EH (cell line): ENCODE results near the gene CAMTA1.

ENCODE experiments used
- DNase-seq: peaks from one replicate; pipeline ENCODE4 v3.0.0-alpha.2; 2015; ENCODE audit warnings: low read depth

Gene CAMTA1

GRCh38 chr1:7388141-7388487, 602.9 kb downstream of the CAMTA1 start:
- DNase-seq = no peak

DNA sequence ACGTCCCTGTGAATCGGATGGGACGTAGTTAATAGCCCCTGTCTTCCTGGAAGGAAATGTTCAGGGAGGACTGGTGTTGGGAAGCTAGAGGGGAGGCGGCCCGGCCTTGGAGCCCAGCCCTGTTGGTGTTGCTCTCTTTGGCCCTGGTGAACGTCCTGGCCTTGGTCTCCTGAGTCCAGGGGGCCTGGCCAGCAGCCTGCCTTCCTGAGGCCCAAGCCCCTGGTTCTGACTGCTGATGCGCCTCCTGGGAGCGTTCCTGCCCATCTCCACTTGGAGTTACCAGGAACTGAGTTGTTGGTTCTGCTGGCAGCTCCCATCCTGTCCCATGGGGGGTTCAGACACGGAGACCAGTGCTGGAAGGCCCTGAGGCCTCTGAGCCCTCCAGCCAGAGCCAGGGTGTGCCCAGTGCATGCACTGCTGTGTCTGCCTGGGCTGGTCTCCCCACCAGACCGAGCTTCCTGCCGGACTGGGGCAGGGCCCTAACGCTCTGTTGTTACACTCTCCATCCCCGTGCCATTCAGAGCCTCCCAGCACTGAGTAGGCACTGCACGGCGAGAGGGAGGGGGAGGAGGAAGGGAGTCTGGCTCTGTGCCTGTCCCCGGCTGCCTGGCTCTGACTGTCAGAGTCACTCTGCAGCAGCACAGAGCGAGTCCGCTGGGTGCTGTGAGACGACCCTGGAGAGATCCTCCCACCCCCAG, 603.4 kb downstream of the CAMTA1 start:
- DNase-seq = no peak

- DNase-seq = no peak
Observed at GRCh38 chr1:7389201-7389905, 604.1 kb downstream of the CAMTA1 start.

DNA sequence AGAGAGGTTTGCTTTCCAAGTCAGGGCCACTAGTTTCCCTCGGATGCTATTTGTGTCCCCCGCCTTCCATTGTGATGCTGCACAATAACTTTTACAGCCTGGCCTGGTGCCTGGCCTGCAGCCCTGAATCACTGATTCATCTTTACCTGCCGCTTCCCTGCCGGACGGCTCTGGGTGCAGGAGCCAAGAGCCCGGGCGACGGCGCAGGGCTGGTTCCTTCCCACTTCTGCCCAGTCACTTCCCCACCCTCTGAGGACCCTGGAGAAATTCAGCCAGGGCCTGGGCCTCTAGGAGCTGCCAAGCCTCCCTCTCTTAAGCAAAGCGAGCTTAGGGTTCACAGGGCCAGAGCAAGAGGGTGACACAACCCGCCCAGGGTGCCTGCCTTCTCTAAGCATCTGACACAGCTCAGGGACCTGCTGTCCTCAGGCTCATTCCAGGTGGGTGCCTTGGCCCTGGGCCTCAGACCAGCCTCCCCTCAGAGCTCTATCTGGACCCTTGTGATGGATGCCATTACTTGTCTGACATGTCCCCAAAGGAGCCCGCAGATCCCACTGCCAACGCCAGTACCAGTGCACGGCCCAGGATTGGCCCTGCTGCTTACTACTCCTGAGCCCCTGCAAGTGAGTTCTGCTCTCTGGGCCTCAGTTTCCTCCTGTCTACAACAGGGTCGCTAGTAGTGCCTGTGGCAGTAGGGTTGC, 604.8 kb downstream of the CAMTA1 start:
- DNase-seq = no peak

DNA sequence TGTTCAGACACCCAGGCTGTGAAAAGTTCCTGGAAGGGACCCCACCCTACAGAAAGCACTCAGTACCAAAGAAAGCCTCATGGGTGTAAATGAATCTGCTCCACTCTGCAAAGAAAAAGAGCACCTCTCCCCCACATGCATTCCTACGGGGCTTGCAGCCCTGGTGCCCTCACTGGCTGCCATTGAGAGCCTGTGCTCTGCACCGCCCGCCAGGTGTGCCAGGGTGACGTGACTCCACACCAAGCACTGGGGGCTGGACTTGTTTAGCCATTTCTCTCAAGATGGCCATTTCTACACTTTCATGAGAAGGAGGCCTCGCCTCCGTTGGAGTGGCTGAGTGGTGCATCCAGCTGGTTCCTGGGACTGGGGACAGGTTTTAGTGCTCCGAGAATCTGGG, 605.3 kb downstream of the CAMTA1 start:
- no peak for DNase-seq

DNA sequence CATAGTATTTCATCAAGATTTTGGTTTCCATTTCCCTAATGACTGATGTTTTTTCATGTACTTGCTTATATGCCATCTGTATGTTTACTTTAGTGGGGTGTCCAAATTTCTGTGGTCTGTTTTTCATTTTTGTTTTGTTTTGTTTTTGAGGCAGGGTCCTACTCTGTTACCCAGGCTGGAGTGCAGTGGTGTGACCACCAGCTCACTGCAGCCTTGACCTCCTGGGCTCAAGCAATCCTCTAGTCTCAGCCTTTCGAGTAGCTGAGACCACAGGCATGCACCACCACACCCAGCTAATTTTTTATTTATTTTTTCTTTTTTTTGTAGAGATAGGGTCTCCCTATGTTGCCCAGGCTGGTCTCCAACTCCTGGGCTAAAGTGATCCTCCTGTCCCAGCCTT, 607.9 kb downstream of the CAMTA1 start:
- peak; percentile 22 for DNase-seq

DNA sequence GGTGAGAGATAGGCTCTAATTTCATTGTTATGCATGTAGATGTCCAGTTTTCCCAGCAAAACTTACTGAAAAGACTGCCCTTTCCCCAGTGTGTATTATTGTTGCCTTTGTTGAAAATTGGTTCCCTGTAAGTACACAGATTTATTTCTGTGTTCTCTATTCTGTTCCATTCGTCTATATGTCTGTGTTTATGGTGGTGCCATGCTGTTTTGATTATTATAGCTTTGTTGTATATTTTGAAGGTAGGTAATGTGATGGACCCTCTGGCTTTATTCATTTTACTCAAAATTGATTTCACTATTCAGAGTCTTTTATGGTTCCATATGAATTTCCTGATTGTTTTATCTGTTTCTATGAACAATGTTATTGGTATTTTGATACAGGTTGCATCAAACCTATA, 610.0 kb downstream of the CAMTA1 start:
- no peak for DNase-seq

DNA sequence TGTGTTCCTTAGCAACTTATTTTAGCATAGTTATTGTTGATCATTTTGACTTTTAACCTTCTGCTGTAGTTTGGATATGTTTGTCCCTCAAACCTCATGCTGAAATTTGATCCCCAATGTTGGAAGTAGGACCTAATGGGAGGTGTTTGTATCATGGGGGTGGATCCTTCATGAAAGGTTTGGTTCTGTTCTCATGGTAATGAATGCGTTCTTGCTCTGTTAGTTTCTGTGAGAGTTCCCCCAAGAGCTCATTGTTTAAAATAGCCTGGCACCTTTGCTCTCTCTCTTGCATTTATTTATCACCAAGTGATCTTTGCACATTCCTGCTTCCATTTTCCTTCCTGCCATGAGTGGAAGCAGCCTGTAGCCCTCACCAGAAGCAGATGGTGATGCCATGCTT, 613.7 kb downstream of the CAMTA1 start:
- no peak for DNase-seq

GRCh38 chr1:7399514-7400125, 614.4 kb downstream of the CAMTA1 start:
- no peak for DNase-seq

DNA sequence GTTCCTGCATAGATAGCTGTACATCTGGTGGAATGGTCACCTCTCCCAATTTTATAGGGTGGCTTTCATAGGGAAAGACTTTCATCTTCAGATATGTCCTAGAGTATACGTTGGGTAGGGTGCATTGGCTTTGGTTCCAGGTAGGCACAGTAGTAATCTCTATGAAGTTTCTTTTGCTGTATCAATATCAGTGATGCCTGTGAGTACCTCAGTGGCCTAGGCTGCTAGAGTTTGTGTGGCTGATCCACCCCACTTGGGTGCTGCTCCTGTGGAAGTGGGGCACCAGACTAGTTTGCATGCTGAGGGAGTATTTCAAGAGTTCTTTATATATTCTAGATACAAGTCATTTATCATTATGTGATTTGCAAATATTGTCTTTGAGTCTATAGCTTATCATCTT, 615.3 kb downstream of the CAMTA1 start:
- no peak for DNase-seq

DNA sequence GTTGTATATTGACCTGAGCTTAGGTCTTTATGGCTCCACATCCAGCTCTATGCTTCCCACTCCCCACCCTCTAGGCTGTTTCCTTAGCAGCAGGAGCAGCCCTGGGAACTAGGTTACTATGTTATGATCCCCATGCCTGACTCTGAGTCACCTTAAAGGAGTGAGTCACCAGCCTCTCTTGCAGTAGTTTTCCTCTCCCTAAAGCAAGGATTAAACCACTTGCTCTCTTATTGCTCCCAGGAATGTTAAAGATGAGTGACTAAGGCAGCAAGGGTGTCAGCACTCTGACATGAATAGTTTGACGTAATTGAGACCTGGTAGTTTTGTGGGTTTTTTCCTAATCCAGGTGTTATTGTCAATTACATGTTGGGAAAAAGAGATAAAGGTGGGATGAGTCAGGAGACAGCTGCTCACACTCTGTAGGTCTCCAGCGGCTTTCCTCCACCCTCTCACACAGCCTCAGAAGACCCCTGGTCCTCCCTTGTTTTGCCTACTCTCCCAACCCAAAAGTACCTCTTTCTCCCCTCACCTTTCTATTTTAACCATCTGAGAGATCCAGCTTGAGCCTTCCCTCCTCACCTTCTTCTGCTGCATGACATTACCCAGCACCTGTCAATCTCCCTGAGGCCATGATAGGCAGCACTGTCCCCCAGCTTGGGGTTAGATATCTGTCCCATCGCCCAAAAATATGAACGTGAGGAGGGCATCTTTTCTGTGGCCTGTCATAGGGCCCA, 616.7 kb downstream of the CAMTA1 start:
- peak; percentile 99 for DNase-seq

GRCh38 chr1:7402548-7402850, 617.2 kb downstream of the CAMTA1 start:
- no peak for DNase-seq

- DNase-seq = no peak
Observed at GRCh38 chr1:7403265-7404045, 618.2 kb downstream of the CAMTA1 start.

DNA sequence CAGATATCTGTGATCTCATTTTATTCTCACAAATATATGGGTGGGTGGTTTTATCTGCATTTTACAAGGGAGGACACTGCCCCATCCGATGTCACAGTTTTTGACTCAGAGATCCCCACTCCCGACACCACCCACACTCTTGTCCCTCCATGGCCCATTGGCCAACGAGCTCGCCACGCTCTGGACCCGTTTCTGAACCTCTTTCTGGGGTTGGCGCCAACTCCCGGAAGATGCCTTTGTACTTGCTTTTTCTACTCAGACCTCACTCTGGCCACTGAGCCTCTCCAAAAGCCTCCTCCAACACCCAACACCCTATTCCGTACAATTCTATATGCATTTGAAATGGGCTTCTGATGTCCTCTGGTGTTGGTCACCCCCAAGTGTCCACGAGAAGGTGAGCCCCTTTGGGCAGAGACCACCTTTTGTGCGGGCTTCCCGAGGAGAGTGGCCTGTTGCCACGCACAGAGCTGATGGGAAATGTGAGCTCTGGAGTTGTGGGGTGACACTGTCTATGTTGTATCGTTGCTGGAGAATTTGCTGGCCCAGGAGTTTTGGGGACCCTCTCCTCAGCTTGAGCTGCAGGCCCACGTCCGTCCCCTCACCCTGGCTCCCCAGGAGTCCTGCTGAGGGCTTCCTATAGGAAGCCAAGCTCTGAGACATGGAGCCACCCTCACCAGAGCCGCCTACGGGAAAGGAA, 618.9 kb downstream of the CAMTA1 start:
- DNase-seq = no peak

- DNase-seq = no peak
Observed at GRCh38 chr1:7405844-7406500, 620.7 kb downstream of the CAMTA1 start.

DNA sequence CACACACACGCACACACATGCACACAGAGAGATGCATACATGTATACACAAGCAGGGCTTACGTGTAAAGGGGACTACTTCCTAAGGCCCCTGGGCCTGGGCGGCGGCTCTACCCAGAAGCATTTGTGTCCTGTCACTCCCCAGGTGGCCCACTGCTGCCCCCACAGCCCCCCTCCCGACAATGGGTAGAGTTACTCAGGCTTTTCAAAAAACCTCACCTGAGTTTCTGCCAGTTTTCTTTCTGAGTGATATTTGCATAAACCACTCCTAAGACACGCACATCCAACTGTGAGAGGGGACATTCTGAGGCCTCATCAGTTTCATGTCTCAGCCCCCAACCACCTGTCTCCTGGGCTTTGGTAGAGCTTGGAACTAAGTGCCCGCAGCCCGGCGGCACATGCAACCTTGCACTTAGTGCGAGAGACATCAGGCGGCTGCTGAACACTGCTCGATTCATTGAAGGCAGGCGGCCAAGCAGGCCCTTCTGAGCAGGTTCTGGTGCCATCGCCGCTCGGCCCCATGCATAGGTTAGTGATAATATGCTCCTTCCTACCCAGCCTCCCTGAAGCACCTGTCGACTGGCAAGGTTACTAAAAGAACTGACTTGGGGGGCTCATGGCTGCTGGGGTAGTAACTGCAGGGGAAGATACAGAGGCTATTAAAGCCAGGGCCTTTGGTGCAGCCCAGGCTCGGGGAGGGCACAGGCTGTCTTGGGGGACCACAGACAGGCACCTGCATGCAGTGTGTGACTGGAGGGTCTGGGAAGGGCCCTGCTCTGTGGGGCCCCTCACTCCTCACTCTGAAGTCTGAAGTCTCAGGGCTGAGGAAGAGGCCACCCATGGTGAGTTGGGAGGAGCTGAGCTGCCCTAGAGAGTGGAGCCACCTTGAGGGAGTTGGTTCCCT, 621.6 kb downstream of the CAMTA1 start:
- DNase-seq = no peak

- no peak for DNase-seq
Observed at GRCh38 chr1:7407544-7407895, 622.3 kb downstream of the CAMTA1 start.

- no peak for DNase-seq
Observed at GRCh38 chr1:7407980-7408770, 622.9 kb downstream of the CAMTA1 start.

GRCh38 chr1:7408771-7409150, 623.5 kb downstream of the CAMTA1 start:
- DNase-seq = no peak
